EL (cell line): Measurements from ENCODE around the gene MXRA5.
A peak's percentile ranks its signal among the peaks of the same experiment; 100 is the strongest.
"Not testable (repeated sequence)": the region's sequence is repeated elsewhere in the genome, so short reads cannot be mapped to it uniquely, and the experiment has no call there.

Experiments used
- DNase-seq: peaks from one replicate; pipeline ENCODE4 v3.0.0-alpha.2; 2016

The MXRA5 gene

GRCh38 chrX:3346501-3347259, at the start of gene MXRA5:
MXRA5 (minus strand) TSS chrX:3346652; CDS start chrX:3343833, 2,819 bp downstream.
- DNase-seq, result peak; percentile 13

GRCh38 chrX:3393581-3394111, 47.2 kb upstream of the MXRA5 start:
- peak; percentile 1 for DNase-seq

- DNase-seq, result no peak
Measured at GRCh38 chrX:3393178-3393577, 46.7 kb upstream of the MXRA5 start.

- no peak for DNase-seq
Measured at GRCh38 chrX:3388457-3388856, 42.0 kb upstream of the MXRA5 start.

GRCh38 chrX:3384327-3384726, 37.9 kb upstream of the MXRA5 start:
- DNase-seq, result peak; percentile 44

- no peak for DNase-seq
Measured at GRCh38 chrX:3380603-3381002, 34.2 kb upstream of the MXRA5 start.

- no peak for DNase-seq
Measured at GRCh38 chrX:3379111-3379510, 32.7 kb upstream of the MXRA5 start.

- no peak for DNase-seq
Measured at GRCh38 chrX:3378156-3378555, 31.7 kb upstream of the MXRA5 start.

GRCh38 chrX:3377560-3377959, 31.1 kb upstream of the MXRA5 start:
- DNase-seq, result no peak

- DNase-seq, result not testable (repeated sequence)
Measured at GRCh38 chrX:3375878-3376508, 29.5 kb upstream of the MXRA5 start.

GRCh38 chrX:3374108-3374800, 27.8 kb upstream of the MXRA5 start:
- no peak for DNase-seq

GRCh38 chrX:3371163-3371562, 24.7 kb upstream of the MXRA5 start:
- no peak for DNase-seq

GRCh38 chrX:3370656-3371055, 24.2 kb upstream of the MXRA5 start:
- no peak for DNase-seq

- no peak for DNase-seq
Measured at GRCh38 chrX:3362956-3363355, 16.5 kb upstream of the MXRA5 start.

- no peak for DNase-seq
Measured at GRCh38 chrX:3360881-3361280, 14.4 kb upstream of the MXRA5 start.

- not testable (repeated sequence) for DNase-seq
Measured at GRCh38 chrX:3352741-3353140, 6.3 kb upstream of the MXRA5 start.

GRCh38 chrX:3351276-3351675, 4.8 kb upstream of the MXRA5 start:
- no peak for DNase-seq

GRCh38 chrX:3348191-3348590, 1.7 kb upstream of the MXRA5 start:
- DNase-seq, result no peak

GRCh38 chrX:3345281-3346191, 916 bp downstream of the MXRA5 start:
- DNase-seq, result peak; percentile 26

GRCh38 chrX:3343569-3343968, 2.9 kb downstream of the MXRA5 start:
- DNase-seq, result peak; percentile 0

GRCh38 chrX:3340016-3340415, 6.4 kb downstream of the MXRA5 start:
- DNase-seq, result no peak

- DNase-seq, result peak; percentile 3
Measured at GRCh38 chrX:3326681-3327080, 19.8 kb downstream of the MXRA5 start.
